ENCODE results near the gene PER3. TPM values are rescaled to one million over a fixed set of nuclear protein-coding genes. Genes with fewer than 3 reads are reported as not detected.

PER3 gene
- total RNA-seq, 2 donors from 2014 or later: 17.1 to 21.2 TPM

DNA sequence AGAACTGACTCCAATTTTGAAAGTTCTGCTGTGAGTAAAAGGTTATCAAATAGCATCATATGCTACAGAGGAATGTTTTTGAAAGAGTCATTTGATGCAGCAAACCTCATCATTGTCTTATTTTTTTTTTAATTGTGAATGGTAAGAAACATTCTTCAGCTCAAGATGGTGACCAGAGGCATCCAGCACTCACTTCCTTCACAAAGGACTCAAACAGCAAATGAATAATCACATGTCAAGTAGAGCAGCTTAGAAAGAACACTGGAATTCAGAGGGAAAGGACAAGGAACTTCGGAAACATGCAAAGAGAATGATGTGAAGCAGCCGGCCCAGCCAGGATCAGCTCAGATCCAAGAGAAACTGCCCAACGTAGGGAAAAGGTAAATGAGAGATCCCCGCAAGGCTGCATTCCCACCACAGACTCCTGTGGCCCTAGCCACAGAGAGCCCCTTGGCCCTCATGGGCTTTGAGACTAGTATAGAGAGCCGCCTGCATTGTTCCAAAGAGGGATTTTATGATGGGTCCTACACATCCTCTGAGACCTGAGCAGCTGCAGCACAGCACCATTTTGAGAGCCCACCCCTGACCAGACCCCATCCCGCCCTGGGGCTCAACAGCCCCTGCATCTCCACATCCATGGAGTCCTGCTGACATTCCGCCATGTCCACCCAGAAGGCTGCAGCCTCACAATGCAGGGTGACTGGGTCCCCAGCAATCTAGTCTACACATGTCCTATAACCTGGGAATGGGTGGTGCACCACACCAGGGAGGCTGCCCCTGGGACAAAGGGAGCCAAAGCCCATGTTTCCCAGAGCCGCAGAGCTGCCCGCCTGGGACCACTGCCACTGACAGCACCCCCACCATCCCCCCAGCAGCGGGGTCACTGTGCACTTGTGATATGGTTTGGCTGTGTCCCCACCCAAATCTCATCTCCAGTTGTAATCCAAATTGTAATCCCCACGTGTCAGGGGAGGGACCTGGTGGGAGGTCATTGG, 90.0 kb downstream of the PER3 start:
- no peaks in the 10 kb centered on the region for H3K36me3 Mint-ChIP-seq (ENCODE audit: low read depth)
- DNase-seq (no peak), ATAC-seq (no peak)
- no peaks in the 10 kb centered on the region for H3K9me3 ChIP-seq (ENCODE audit: control insufficient read depth, low read length, poor library complexity, severe bottlenecking)
- H3K4me3 Mint-ChIP-seq: no peak overlapping the region
- H3K27me3 Mint-ChIP-seq: peaks cover 22% of the 10 kb centered on the region
- peaks cover 2% of the 10 kb centered on the region for H3K4me1 Mint-ChIP-seq
- no peak overlapping the region for H3K27ac Mint-ChIP-seq

- DNase-seq (no peak), ATAC-seq (no peak)
- H3K9me3 ChIP-seq (ENCODE audit: control insufficient read depth, low read length, poor library complexity, severe bottlenecking): no peaks in the 10 kb centered on the region
- Mint-ChIP-seq H3K4me3 (no peak overlapping the region), H3K27ac (no peak overlapping the region), H3K36me3 (ENCODE audit: low read depth) (no peaks in the 10 kb centered on the region), H3K4me1 (no peaks in the 10 kb centered on the region), H3K27me3 (peaks cover 16% of the 10 kb centered on the region)
These were observed 93.9 kb downstream of the PER3 start for GRCh38 chr1:7878027-7878426.

DNA sequence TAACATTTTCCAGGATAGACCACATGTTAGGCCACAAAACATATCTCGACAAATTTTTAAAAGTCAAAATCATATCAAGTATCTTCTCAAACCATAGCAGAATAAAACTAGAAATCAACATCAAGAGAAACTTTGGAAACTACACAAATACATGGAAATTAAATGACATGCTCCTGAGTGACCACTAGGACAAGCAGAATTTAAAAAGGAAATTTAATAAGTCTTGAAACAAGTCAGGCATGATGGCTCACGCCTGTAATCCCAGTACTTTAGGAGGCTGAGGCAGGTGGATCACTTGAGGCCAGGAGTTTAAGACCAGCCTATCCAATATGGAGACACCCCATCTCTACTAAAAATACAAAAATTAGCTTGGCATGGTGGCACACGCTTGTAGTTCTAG, 95.1 kb downstream of the PER3 start:
- H3K9me3 ChIP-seq (ENCODE audit: control insufficient read depth, low read length, poor library complexity, severe bottlenecking): no peaks in the 10 kb centered on the region
- ATAC-seq (no peak), DNase-seq (no peak)
- Mint-ChIP-seq H3K4me1 (no peaks in the 10 kb centered on the region), H3K36me3 (ENCODE audit: low read depth) (no peaks in the 10 kb centered on the region), H3K4me3 (no peak overlapping the region), H3K27me3 (peaks cover 4% of the 10 kb centered on the region), H3K27ac (no peak overlapping the region)

DNA sequence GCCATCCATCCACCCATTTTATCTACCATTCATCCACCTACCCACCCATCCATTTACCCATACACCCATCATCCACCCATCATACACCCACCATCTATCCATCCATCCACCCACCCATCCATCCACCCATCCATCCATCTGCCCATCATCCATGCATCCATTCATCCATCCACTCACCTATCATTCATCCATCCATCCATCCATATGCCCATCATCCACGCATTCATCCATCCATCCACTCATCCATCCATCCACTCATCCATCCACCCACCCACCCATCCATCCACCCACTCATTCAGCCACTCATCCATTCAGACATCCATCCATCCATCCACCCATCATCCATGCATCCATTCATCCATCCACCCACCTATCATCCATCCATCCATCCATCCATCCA, 100.7 kb downstream of the PER3 start:
- no peaks in the 10 kb centered on the region for H3K36me3 Mint-ChIP-seq (ENCODE audit: low read depth)
- no peak for DNase-seq
- no peak for ATAC-seq
- H3K4me1 Mint-ChIP-seq: no peaks in the 10 kb centered on the region
- H3K27ac Mint-ChIP-seq: no peak overlapping the region
- H3K9me3 ChIP-seq (ENCODE audit: control insufficient read depth, low read length, poor library complexity, severe bottlenecking): no peaks in the 10 kb centered on the region
- no peak overlapping the region for H3K4me3 Mint-ChIP-seq
- H3K27me3 Mint-ChIP-seq: peaks cover 20% of the 10 kb centered on the region

DNA sequence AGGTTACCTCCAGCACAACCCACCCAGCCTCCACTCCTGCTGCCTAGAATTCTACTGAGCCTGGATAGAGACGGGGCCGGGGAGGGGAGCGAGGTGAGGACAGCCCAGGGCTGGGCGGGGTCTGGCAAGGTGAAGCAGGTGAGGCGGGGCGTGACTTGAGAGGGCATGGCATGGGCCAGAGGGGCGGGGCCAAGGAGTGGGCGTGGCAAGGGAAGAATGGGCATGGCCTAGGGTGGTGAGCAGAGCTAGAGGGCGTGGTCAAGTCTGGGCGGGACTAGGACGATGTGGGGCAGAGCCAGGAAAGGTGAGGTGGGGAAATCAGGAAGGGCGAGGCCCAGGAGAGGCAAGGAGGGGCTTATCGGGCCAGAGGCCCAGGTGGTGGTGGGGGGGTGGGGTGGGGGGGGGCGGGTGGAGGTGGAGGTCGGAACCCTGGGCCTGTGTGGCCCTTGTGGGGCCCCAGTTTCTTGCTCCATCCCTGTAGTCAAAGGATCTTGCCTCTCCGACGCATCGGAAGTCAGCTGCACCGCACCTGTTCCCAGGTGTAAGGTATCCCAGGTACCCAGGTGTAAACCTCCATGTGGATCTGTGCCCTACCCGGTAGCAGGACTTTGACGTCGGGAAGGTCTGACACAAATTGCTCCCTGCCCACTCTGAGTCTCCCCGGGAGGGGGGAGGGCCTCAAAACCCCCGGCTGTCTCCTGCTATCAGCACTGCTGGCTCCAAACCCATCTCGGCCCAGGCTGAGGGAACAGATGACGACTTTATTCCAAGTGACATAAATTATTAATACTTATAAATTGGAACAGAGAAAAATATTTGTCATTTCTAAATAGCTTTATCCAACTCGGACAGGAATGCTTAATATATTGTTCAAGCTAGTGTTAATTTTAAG, 101.7 kb downstream of the PER3 start:
- Mint-ChIP-seq H3K4me3 (no peak overlapping the region), H3K4me1 (no peaks in the 10 kb centered on the region), H3K36me3 (ENCODE audit: low read depth) (no peaks in the 10 kb centered on the region), H3K27ac (no peak overlapping the region), H3K27me3 (peaks cover 26% of the 10 kb centered on the region)
- ATAC-seq: peak; percentile 63
- no peaks in the 10 kb centered on the region for H3K9me3 ChIP-seq (ENCODE audit: control insufficient read depth, low read length, poor library complexity, severe bottlenecking)
- no peak for DNase-seq

DNA sequence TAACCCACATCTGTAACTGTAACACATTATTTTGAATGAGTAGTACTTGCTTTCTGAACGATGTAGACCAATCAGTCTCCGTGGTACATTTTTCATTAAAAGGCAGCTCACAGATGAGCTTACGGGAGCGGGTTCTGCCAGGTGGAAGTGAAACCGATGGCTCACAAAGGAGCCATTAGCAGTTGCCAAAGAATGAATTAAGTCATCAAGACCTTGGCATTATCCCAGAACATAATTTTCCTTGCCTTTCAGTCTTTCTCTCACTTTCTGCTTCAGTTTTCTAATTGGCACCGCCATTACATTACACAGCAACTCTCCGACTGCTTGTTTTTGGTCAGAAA, 102.3 kb downstream of the PER3 start:
- Mint-ChIP-seq H3K27me3 (peaks cover 26% of the 10 kb centered on the region), H3K27ac (no peak overlapping the region), H3K4me1 (no peaks in the 10 kb centered on the region), H3K36me3 (ENCODE audit: low read depth) (no peaks in the 10 kb centered on the region), H3K4me3 (no peak overlapping the region)
- ATAC-seq (no peak), DNase-seq (no peak)
- H3K9me3 ChIP-seq (ENCODE audit: control insufficient read depth, low read length, poor library complexity, severe bottlenecking): no peaks in the 10 kb centered on the region

DNA sequence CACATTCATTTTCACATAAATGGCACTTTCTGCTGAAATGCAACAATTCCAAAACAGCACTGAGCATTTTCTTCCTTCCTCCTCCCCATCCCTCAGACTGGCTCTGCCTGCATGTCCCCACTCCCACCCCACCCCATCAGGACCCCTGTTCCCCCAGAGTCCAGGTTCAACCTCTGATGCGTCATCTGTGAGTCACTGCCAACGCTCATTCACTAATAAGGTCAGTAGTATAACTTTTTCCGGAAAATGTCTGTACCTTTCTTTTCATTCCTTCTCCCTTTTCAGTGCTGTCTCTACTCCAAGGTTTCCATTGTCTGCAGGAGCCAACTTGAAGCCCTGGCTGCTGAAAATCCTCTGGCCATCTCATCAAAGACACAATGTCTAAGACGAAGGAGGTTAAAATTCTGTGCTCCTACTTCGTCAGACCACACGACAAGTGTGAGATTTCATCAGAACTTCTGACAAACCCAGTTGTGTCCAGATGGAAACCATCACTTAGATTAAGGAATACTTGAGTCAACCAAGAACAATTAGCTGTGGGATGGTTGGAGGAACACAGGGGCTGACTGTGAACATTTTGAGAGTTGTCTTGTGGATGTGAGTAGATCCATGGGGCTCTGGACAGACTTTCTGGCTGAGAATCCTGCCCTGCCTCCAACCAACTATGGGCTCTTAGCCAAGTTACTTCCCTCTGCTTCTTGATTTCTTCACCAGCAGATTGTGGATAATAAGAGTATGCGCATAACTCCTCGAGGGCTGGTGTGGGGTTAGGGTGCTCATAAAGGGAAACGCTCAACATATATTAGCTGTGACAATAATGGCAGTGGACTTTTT, 104.4 kb downstream of the PER3 start:
- DNase-seq (no peak), ATAC-seq (no peak)
- Mint-ChIP-seq H3K27ac (no peak overlapping the region), H3K4me3 (no peak overlapping the region), H3K27me3 (peaks cover 26% of the 10 kb centered on the region), H3K4me1 (no peaks in the 10 kb centered on the region), H3K36me3 (ENCODE audit: low read depth) (no peaks in the 10 kb centered on the region)
- H3K9me3 ChIP-seq (ENCODE audit: control insufficient read depth, low read length, poor library complexity, severe bottlenecking): no peaks in the 10 kb centered on the region

DNA sequence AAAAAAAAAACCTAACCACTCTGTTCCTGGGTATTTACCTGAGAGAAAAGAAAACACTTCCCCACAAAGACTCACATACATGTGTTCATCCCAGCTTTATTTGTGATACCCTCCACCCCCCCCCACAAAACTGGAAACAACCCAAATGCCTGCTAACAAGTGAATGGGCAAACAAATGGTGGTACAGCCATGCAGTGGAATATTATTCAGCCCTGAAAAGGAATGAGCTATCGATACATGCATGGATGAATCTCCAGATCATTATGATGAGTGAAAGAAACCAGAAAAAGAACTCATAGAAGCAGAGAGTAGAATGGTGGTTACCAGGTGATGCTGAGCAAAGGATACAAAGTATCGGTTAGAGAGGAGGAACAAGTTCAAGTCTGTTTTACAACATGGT, 106.8 kb downstream of the PER3 start:
- Mint-ChIP-seq H3K4me3 (no peak overlapping the region), H3K36me3 (ENCODE audit: low read depth) (no peaks in the 10 kb centered on the region), H3K4me1 (no peaks in the 10 kb centered on the region), H3K27ac (no peak overlapping the region), H3K27me3 (peaks cover 26% of the 10 kb centered on the region)
- no peak for DNase-seq
- H3K9me3 ChIP-seq (ENCODE audit: control insufficient read depth, low read length, poor library complexity, severe bottlenecking): no peaks in the 10 kb centered on the region
- ATAC-seq: no peak

DNA sequence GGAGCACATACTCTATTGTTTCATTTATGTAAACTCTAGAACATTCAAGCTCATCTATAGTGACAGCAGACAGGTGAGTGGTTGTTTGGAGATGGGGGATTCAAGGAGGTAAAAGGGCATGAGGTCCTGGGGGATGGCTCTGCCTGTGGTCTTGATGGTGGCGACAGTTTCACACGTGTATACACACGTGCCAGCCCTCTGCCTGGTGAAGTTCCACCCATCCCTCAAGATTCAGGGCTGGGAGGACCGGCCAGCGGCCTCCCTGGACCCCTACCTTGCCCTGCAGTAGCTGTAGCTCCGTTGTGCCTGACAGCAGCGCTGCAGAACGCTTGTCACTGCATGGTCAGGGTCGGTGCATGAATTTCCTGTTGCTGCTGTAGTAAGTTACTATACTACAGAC, 107.7 kb downstream of the PER3 start:
- no peaks in the 10 kb centered on the region for H3K4me1 Mint-ChIP-seq
- H3K36me3 Mint-ChIP-seq (ENCODE audit: low read depth): no peaks in the 10 kb centered on the region
- DNase-seq (no peak), ATAC-seq (no peak)
- H3K27ac Mint-ChIP-seq: no peak overlapping the region
- H3K4me3 Mint-ChIP-seq: no peak overlapping the region
- H3K27me3 Mint-ChIP-seq: peaks cover 21% of the 10 kb centered on the region
- H3K9me3 ChIP-seq (ENCODE audit: control insufficient read depth, low read length, poor library complexity, severe bottlenecking): no peaks in the 10 kb centered on the region

- DNase-seq (no peak), ATAC-seq (no peak)
- no peak overlapping the region for H3K27ac Mint-ChIP-seq
These were observed 109.6 kb downstream of the PER3 start for GRCh38 chr1:7893529-7894180.

More at GRCh38 chr1:7893529-7894180, 109.6 kb downstream of the PER3 start:
- H3K27me3 Mint-ChIP-seq: peaks cover 9% of the 10 kb centered on the region
- H3K4me3 Mint-ChIP-seq: no peak overlapping the region
- no peaks in the 10 kb centered on the region for H3K36me3 Mint-ChIP-seq (ENCODE audit: low read depth)
- no peaks in the 10 kb centered on the region for H3K9me3 ChIP-seq (ENCODE audit: control insufficient read depth, low read length, poor library complexity, severe bottlenecking)
- no peaks in the 10 kb centered on the region for H3K4me1 Mint-ChIP-seq
